Activated CD4-positive, alpha-beta T cell treated with anti-CD3 and anti-CD28 coated beads, Interleukin-2, Interleukin-4, amounts not matched to agents 100 ng/mL and 50 ng/mL, durations not matched to agents 16 hours and 8 hours (primary cell): ENCODE results near the gene DET1.
"Not testable (repeated sequence)": the region's sequence is repeated elsewhere in the genome, so short reads cannot be mapped to it uniquely, and the experiment has no call there.

Experiments used
- DNase-seq: peaks from one replicate; pipeline ENCODE4 v3.0.0-alpha.2; 2020; ENCODE audit warnings: low spot score

DET1 gene

DNA sequence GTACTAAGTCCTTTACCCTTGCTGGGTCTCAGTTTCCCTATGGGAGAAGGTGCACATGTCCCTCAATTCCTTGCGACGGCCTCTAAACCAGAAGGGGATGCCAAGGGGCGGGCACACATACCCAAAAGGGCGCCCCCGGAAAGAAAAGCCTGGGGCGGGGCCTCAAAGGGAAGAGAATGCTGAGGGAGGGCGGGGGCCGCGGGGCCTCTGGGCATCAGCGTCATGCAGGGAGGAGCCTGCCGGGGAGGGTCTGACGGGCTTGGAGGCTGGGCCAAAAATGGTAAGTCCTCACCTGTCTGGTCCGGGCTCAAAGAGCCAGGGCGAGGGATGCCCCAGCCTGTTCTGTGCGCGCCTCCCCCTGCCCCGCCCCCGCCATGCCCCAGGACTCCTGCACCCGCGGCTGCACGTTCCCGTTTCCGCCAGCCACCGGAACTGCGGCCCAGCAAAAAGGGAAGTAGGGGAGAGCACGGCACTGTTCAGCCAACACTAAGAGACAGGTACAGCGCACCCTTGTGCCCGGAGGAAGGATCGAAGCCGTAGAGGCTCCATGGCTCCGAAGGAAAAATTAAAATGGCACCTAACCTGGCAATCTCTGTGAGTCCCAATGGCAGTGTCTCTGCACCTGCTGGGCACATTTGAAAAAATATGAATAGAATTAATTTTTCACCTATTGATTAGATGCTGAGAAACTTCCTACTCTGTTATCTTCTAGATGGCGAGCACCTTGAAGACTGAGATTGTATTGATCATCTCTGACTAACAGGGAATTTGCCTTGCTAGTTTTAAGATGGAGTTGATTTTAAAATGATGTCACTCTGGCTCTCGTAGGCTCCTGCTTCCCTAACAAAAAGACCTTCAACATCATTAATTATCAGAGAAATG is at the start of gene DET1:
Gene DET1 (minus strand): TSS at position 434 of the 882 bp plus-strand sequence. CDS start 14,976 bp downstream, outside the sequence.
- DNase-seq, result peak; percentile 96

- no peak for DNase-seq
Measured at GRCh38 chr15:88591384-88591783, 44.9 kb upstream of the DET1 start.

- DNase-seq, result no peak
Measured at GRCh38 chr15:88590759-88591158, 44.3 kb upstream of the DET1 start.

DNA sequence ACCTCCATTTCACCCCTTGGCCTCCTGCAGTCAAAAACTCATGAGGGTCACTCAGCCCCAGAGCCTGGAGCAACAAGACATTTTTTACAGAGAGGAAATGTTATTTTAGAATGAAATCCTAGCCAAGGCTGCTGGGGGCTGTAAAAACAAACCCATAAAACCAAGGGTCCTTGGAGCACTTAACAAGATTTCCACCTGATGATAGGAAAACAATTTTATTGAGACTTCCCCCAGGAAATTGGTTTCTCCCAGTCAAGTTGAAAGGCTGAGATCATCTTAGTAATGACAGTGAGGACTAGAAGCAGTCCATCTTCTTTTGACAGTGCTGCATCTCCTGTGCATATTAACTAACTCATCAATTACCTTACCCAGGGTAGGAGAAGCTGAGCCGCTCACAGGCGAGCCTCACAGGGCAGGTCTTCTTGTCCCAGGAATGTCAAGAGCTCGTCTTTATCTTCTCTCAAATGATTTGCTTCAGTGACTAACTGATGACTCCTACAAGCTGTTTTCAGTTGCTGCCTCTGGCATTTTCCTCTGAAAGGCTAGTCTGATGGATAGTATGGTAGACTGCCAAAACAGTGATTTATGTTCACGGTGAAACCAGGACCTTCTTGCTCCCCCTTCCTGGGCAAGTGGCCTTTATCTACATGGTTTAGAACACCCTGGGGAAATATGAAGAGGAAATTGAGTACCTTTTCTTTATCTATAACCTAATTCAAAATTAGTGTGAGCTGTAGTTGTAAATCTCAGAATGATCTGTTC is 40.1 kb upstream of the DET1 start:
- no peak for DNase-seq

DNA sequence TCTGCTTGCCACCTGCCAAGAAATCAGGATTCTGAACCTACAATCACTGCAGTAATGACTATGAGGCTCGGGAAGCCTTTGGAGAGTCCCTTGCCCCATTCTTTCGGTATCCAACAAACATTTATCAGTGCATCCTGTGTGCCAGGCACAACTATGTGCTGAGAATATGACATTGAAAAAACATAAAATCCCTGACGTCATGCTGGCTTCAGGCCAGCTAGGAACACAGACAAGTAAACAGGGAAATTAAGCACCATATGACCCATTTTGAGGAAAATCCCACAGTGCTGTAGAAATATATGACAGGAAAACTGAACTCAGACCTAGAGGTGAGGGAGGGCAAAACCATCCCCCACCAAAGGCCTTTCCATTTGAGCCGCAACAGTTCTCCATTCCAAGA is 34.1 kb upstream of the DET1 start:
- no peak for DNase-seq

GRCh38 chr15:88579322-88579721 is 32.8 kb upstream of the DET1 start:
- no peak for DNase-seq

DNA sequence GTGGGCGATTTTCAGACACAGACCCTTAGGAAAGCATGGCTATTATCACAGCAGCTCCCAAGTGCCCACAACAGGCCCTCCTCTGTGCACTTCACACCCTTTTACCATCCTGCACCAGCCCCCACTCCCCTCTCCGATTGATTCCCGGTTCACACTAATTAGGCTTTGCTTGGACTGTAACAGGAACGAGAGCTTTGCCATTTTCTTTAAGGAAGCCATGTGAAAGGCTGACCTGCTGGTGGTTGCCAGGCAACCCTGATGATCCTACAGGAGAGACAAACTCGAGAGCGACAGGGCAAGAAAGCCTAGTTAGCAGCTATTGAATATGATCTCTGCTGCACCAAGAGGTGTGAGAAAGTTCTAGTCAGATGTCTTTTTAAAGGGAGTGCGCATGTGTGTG is 28.2 kb upstream of the DET1 start:
- no peak for DNase-seq

DNA sequence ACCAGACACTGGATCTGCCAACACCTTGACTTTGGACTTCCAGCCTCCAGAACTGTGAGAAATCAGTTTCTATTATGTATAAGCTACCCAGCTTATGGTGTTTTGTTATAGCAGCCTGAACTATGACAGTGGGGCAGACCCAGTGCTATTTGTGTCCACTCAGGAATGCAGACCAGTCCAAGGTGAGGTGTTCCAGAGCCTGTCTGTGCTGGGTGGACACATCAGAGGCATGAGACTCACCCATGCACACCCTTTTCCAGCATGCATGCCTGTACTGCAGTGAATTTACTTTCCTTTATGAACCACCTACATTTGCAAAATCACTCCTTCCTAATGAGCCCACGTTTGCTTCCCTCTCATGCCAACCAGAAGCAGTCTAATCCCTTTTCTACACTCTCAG is 27.6 kb upstream of the DET1 start:
- DNase-seq, result no peak

GRCh38 chr15:88571852-88572259 is 25.4 kb upstream of the DET1 start:
- no peak for DNase-seq

DNA sequence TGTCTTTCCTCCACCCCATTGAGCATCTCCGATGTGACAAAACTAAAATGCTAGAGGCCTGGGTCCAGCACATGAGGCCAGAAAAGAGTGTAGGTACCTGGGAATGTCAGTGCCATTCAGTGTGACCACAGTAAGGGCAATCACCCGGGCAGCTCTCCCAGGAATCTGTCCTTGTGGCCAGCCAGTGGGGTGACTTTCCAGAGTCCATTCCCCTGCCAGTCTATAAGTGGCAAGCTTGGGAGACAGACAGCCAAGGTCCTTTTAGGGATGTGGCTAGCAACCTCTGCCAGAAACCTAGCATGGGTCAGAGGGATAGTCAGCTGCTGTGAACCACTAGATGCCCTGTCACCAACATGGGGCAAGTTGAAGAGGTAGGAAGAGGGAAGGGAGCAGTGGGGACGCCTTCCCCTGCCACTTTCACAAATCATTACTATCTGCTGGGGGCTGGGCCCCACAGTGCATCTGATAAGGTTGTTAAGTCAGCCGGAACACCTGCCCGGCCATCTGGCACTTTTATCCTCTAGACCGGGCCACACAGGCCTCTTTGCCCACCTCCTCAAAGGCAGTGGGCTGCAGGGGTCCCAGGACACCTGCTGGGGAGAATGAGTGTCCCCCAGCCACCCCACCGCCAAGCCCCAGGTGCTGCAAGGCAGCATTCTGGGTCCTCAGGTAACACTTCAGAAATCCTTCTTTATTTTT is 24.8 kb upstream of the DET1 start:
- no peak for DNase-seq

DNA sequence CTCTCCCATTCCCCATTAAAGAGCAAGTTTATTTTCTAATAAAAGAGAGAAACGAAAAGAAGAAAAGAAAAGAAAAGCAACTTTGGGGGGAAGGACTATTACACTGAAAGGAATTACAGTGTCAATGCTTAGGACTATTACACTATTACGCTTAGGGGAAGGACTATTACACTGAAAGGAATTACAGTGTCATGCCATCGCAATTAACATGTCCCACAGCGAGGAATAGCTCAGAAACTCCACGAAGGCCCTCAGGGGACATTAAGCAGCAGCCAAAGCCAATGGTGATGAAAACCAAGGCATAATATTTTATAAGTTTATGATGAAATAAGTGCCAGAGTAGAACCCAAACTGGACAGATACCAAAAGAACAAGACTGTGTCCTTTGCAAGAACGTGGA is 22.1 kb upstream of the DET1 start:
- DNase-seq, result no peak

DNA sequence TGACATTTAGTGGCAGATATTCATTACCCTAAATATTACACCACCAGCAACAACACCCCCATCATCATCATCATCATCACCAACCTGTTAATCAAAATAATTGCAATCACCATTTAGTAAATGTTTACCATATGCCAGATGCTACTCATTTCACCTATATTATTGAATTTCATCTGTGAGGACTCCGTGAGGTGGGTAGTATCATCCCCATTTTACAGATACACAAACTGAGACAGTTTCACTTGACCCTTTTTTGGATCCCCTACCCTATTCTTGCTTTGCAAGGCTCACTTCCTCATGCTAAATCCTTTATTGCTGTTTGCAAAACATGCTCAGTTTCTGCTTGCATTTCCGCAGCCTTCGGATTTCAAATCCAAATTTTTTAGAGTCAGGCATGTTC is 18.3 kb upstream of the DET1 start:
- DNase-seq, result no peak

GRCh38 chr15:88563638-88564037 is 17.2 kb upstream of the DET1 start:
- no peak for DNase-seq

DNA sequence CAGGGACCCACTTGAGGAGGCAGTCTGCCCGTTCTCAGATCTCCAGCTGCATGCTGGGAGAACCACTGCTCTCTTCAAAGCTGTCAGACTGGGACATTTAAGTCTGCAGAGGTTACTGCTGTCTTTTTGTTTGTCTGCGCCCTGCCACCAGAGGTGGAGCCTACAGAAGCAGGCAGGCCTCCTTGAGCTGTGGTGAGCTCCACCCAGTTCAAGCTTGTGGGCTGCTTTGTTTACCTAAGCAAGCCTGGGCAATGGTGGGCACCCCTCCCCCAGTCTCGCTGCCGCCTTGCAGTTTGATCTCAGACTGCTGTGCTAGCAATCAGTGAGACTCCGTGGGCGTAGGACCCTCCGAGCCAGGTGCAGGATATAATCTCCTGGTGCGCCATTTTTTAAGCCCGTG is 13.1 kb upstream of the DET1 start:
- DNase-seq, result not testable (repeated sequence)

GRCh38 chr15:88558026-88558425 is 11.5 kb upstream of the DET1 start:
- not testable (repeated sequence) for DNase-seq

GRCh38 chr15:88548009-88548408 is 1.5 kb upstream of the DET1 start:
- DNase-seq, result not testable (repeated sequence)

DNA sequence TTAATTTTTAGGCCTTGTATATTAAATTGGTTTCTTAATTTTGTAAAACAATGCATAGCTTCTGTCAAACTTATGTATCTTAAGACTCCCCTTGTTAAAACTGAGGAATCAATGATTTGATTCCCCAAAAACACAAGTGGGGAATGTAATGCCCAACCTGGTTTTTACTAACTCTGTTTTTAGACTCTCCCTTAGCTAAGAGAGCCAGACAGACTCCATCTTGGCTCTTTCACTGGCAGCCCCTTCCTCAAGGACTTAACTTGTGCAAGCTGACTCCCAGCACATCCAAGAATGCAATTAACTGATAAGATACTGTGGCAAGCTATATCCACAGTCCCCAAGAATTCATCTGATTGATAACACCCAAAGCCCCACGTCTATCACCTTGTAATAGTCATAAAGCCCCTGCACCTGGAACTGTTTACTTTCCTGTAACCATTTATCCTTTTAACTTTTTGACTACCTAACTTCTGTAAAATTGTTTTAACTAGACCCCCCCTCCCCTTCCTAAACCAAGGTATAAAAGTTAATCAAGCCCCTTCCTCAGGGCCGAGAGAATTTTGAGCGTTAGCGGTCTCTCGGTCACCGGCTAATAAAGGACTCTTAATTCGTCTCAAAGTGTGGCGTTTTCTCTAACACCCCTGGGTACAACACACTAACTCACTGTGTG is 768 bp downstream of the DET1 start:
- DNase-seq, result not testable (repeated sequence)

- no peak for DNase-seq
Measured at GRCh38 chr15:88543065-88543776, 3.3 kb downstream of the DET1 start.

GRCh38 chr15:88542342-88542733 is 4.1 kb downstream of the DET1 start:
- DNase-seq, result no peak

DNA sequence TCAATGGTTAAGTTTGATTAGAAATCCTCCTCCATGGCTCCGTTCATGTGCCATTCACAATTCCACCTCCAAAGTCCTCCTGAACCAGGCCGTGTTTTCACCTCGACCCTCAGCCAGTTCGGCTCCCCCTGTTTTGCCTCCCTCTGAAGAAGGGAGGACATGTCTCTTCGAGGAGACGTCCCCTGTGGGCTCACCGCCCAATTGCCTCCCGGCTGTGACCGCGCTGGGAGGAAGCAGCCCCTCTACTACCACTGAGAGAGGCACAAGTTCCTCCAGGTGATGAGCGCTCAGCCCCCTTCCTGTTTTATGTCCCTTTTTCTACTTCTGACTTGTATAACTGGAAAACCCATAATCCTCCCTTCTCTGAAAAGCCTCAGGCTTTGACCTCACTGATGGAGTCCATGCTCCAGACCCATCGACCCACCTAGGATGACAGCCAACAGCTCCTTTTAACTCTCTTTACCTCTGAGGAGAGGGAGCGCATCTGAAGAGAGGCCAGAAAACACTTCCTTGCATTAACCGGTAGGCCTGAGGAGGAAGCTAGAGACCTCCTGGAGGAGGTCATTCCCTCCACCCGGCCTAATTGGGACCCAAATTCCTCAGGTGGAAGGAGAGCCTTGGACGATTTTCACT is 4.7 kb downstream of the DET1 start:
- DNase-seq, result no peak

DNA sequence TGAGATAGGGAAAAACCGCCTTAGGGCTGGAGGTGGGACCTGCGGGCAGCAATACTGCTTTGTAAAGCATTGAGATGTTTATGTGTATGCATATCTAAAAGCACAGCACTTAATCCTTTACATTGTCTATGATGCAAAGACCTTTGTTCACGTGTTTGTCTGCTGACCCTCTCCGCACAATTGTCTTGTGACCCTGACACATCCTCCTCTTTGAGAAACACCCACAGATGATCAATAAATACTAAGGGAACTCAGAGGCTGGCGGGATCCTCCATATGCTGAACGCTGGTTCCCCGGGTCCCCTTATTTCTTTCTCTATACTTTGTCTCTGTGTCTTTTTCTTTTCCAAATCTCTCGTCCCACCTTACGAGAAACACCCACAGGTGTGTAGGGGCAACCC is 5.4 kb downstream of the DET1 start:
- not testable (repeated sequence) for DNase-seq
